ENCODE measurements around the gene AUTS2.

The AUTS2 gene

DNA sequence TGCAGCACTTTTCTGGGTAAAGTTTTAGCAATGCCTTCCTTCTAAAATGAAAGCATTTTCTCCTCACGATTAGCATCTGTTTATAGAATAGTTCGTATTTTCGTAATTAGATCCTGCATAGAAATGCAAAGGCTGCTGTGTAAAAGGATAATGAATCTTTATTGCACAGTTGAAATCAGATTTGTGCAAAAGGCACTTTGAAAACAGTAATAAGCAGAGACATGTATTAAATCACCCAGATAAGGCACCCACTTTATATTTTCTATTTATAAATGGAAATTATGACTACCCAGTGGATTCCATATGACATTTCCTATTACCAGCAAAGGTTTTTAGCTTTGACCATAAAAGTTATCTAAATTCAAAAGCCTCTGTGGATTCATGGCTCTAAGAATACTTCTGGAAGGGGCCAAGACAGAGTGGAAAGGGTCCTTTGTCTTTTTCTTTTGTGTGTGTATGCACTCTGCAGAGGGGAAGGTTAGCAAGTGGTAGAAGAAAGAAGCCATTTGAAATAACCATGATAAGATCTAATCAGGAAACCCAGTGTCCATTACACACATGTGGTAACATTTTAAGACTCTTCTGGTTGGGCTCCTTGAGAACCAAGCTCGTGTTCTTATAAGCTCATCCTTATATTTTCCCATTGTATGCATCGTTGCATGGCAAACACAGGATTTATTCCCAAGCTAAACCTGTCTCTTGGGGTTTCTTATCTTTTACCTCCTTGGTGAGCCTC lies 612.1 kb downstream of the AUTS2 start:
- no peak overlapping the region for H3K9ac ChIP-seq (ENCODE audit: insufficient read length, low read depth)
- no peaks in the 10 kb centered on the region for H3K36me3 ChIP-seq (ENCODE audit: insufficient read depth, insufficient read length, low read length)
- no peak for TF ChIP-seq YY1 (IDR thresholded peaks at IDR 0.05; ENCODE audit: insufficient read depth, insufficient read length)
- no peak for TF ChIP-seq ZNF274 (IDR thresholded peaks at IDR 0.05; ENCODE audit: low read depth, low read length)
- TF ChIP-seq SUZ12 (IDR thresholded peaks at IDR 0.05; ENCODE audit: extremely low read depth, insufficient read depth, insufficient read length), result no peak
- H3K27me3 ChIP-seq (ENCODE audit: insufficient read depth, insufficient read length), result no peaks in the 10 kb centered on the region
- no peak overlapping the region for H3K4me3 ChIP-seq (ENCODE audit: insufficient read length, low read depth)
- DNase-seq (ENCODE audit: low read depth, low spot score), result no peak
- no peaks in the 10 kb centered on the region for H3K4me1 ChIP-seq (ENCODE audit: insufficient read depth, insufficient read length)
- H3K9me3 ChIP-seq (ENCODE audit: insufficient read depth, low read length), result no peaks in the 10 kb centered on the region

GRCh38 chr7:70210936-70211310 lies 612.6 kb downstream of the AUTS2 start:
- no peak for DNase-seq (ENCODE audit: low read depth, low spot score)
- Histone ChIP-seq H3K4me3 (ENCODE audit: insufficient read length, low read depth) (no peak overlapping the region), H3K9me3 (ENCODE audit: insufficient read depth, low read length) (no peaks in the 10 kb centered on the region), H3K27me3 (ENCODE audit: insufficient read depth, insufficient read length) (no peaks in the 10 kb centered on the region), H3K36me3 (ENCODE audit: insufficient read depth, insufficient read length, low read length) (no peaks in the 10 kb centered on the region), H3K9ac (ENCODE audit: insufficient read length, low read depth) (no peak overlapping the region), H3K4me1 (ENCODE audit: insufficient read depth, insufficient read length) (no peaks in the 10 kb centered on the region)
- TF ChIP-seq YY1 (IDR thresholded peaks at IDR 0.05; ENCODE audit: insufficient read depth, insufficient read length) (no peak), ZNF274 (IDR thresholded peaks at IDR 0.05; ENCODE audit: low read depth, low read length) (no peak), SUZ12 (IDR thresholded peaks at IDR 0.05; ENCODE audit: extremely low read depth, insufficient read depth, insufficient read length) (no peak)

DNA sequence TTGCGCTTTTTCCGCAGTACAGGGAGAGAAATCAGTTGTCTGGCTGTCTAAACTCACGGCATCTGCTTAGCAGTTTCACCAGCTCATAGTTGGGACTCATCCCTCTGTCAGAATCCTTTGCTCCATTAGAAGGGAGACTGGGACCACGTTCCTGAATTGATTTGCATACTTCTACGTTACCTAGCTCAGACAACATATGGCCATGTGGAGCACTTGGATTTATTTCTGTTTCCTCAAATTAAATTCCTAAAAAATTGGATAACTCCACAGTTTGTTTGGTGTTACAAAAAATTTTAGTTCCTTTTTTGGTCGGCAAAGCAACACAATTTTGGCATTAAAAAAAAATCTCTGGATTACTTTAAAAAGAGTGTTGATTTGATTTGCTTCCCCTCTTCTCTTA lies 614.0 kb downstream of the AUTS2 start:
- H3K9ac ChIP-seq (ENCODE audit: insufficient read length, low read depth), result no peak overlapping the region
- DNase-seq (ENCODE audit: low read depth, low spot score), result no peak
- H3K27me3 ChIP-seq (ENCODE audit: insufficient read depth, insufficient read length), result no peaks in the 10 kb centered on the region
- no peaks in the 10 kb centered on the region for H3K9me3 ChIP-seq (ENCODE audit: insufficient read depth, low read length)
- no peaks in the 10 kb centered on the region for H3K36me3 ChIP-seq (ENCODE audit: insufficient read depth, insufficient read length, low read length)
- no peaks in the 10 kb centered on the region for H3K4me1 ChIP-seq (ENCODE audit: insufficient read depth, insufficient read length)
- no peak for TF ChIP-seq YY1 (IDR thresholded peaks at IDR 0.05; ENCODE audit: insufficient read depth, insufficient read length)
- TF ChIP-seq SUZ12 (IDR thresholded peaks at IDR 0.05; ENCODE audit: extremely low read depth, insufficient read depth, insufficient read length), result no peak
- TF ChIP-seq ZNF274 (IDR thresholded peaks at IDR 0.05; ENCODE audit: low read depth, low read length), result no peak
- H3K4me3 ChIP-seq (ENCODE audit: insufficient read length, low read depth), result no peak overlapping the region

GRCh38 chr7:70214071-70214470 lies 615.8 kb downstream of the AUTS2 start:
- H3K36me3 ChIP-seq (ENCODE audit: insufficient read depth, insufficient read length, low read length), result no peaks in the 10 kb centered on the region
- no peaks in the 10 kb centered on the region for H3K4me1 ChIP-seq (ENCODE audit: insufficient read depth, insufficient read length)
- no peak for DNase-seq (ENCODE audit: low read depth, low spot score)

DNA sequence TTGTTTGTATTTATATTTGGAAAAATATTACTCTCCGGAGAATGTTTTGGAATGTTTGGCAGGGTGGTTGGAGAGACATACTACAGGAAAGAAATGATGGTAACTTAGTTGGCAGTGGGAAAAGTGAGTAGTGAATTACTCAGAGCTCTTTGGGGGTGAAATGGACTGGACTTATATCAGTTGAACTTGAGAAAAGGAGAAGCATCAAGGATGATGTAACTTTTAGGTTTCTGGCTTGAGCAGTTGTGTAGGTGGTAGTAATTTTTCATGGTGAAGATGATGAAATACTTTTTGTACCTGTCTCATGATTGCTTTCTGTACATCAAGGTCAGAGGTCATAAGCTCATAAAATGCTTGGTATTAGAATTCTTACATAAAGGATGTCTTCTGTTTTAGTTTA lies 617.2 kb downstream of the AUTS2 start:
- Histone ChIP-seq H3K9ac (ENCODE audit: insufficient read length, low read depth) (no peak overlapping the region), H3K4me1 (ENCODE audit: insufficient read depth, insufficient read length) (no peaks in the 10 kb centered on the region), H3K27me3 (ENCODE audit: insufficient read depth, insufficient read length) (no peaks in the 10 kb centered on the region), H3K4me3 (ENCODE audit: insufficient read length, low read depth) (no peak overlapping the region), H3K36me3 (ENCODE audit: insufficient read depth, insufficient read length, low read length) (no peaks in the 10 kb centered on the region), H3K9me3 (ENCODE audit: insufficient read depth, low read length) (no peaks in the 10 kb centered on the region)
- no peak for TF ChIP-seq YY1 (IDR thresholded peaks at IDR 0.05; ENCODE audit: insufficient read depth, insufficient read length)
- TF ChIP-seq SUZ12 (IDR thresholded peaks at IDR 0.05; ENCODE audit: extremely low read depth, insufficient read depth, insufficient read length), result no peak
- no peak for TF ChIP-seq ZNF274 (IDR thresholded peaks at IDR 0.05; ENCODE audit: low read depth, low read length)
- DNase-seq (ENCODE audit: low read depth, low spot score), result no peak

More at GRCh38 chr7:70214071-70214470, 615.8 kb downstream of the AUTS2 start:
- Histone ChIP-seq H3K27me3 (ENCODE audit: insufficient read depth, insufficient read length) (no peaks in the 10 kb centered on the region), H3K9ac (ENCODE audit: insufficient read length, low read depth) (no peak overlapping the region), H3K9me3 (ENCODE audit: insufficient read depth, low read length) (no peaks in the 10 kb centered on the region), H3K4me3 (ENCODE audit: insufficient read length, low read depth) (no peak overlapping the region)
- TF ChIP-seq ZNF274 (IDR thresholded peaks at IDR 0.05; ENCODE audit: low read depth, low read length), result no peak
- no peak for TF ChIP-seq YY1 (IDR thresholded peaks at IDR 0.05; ENCODE audit: insufficient read depth, insufficient read length)
- no peak for TF ChIP-seq SUZ12 (IDR thresholded peaks at IDR 0.05; ENCODE audit: extremely low read depth, insufficient read depth, insufficient read length)

GRCh38 chr7:70217571-70217970 lies 619.3 kb downstream of the AUTS2 start:
- no peak for DNase-seq (ENCODE audit: low read depth, low spot score)
- TF ChIP-seq SUZ12 (IDR thresholded peaks at IDR 0.05; ENCODE audit: extremely low read depth, insufficient read depth, insufficient read length) (no peak), YY1 (IDR thresholded peaks at IDR 0.05; ENCODE audit: insufficient read depth, insufficient read length) (no peak), ZNF274 (IDR thresholded peaks at IDR 0.05; ENCODE audit: low read depth, low read length) (no peak)
- Histone ChIP-seq H3K27me3 (ENCODE audit: insufficient read depth, insufficient read length) (no peaks in the 10 kb centered on the region), H3K4me1 (ENCODE audit: insufficient read depth, insufficient read length) (no peaks in the 10 kb centered on the region), H3K4me3 (ENCODE audit: insufficient read length, low read depth) (no peak overlapping the region), H3K9ac (ENCODE audit: insufficient read length, low read depth) (no peak overlapping the region), H3K9me3 (ENCODE audit: insufficient read depth, low read length) (no peaks in the 10 kb centered on the region), H3K36me3 (ENCODE audit: insufficient read depth, insufficient read length, low read length) (no peaks in the 10 kb centered on the region)

GRCh38 chr7:70218006-70218405 lies 619.7 kb downstream of the AUTS2 start:
- no peak for TF ChIP-seq ZNF274 (IDR thresholded peaks at IDR 0.05; ENCODE audit: low read depth, low read length)
- no peak for TF ChIP-seq SUZ12 (IDR thresholded peaks at IDR 0.05; ENCODE audit: extremely low read depth, insufficient read depth, insufficient read length)
- no peak for DNase-seq (ENCODE audit: low read depth, low spot score)
- Histone ChIP-seq H3K4me1 (ENCODE audit: insufficient read depth, insufficient read length) (no peaks in the 10 kb centered on the region), H3K27me3 (ENCODE audit: insufficient read depth, insufficient read length) (no peaks in the 10 kb centered on the region), H3K4me3 (ENCODE audit: insufficient read length, low read depth) (no peak overlapping the region), H3K9me3 (ENCODE audit: insufficient read depth, low read length) (no peaks in the 10 kb centered on the region), H3K36me3 (ENCODE audit: insufficient read depth, insufficient read length, low read length) (no peaks in the 10 kb centered on the region), H3K9ac (ENCODE audit: insufficient read length, low read depth) (no peak overlapping the region)
